Cardiac septum (tissue), 1 donor: ENCODE results near the gene MAML3. TPM values are rescaled to one million over a fixed set of nuclear protein-coding genes. Genes with fewer than 3 reads are reported as not detected.

Experiments
- DNase-seq: peaks from one replicate; pipeline ENCODE4 v3.0.0-alpha.2; 2020; ENCODE audit warnings: low spot score
- intact Hi-C: fragments of 100-400 bp; cut with DNase I; formaldehyde crosslinking; loops from one replicate; pipeline ENCODE4 v1.14.0; 2022
- total RNA-seq: library from RNA; stranded (reverse); fragmentation: NEBNext Ultra II Directional; extraction: Animal tissue kit (Norgen Biotek cat#: 25700); gene quantifications from one replicate; pipeline ENCODE4 v1.2.1, GENCODE V29; 2021
- donor health status: DM: no; HTN: no; CAD: no.

The MAML3 gene
- total RNA-seq, 1 donor from 2014 or later: 4.1 TPM

GRCh38 chr4:139848028-139848427, 306.0 kb downstream of the MAML3 start:
- no peak for DNase-seq
- intact Hi-C loops: no loop called here

- intact Hi-C loops: no loop called here
- DNase-seq: no peak
These were observed 306.4 kb downstream of the MAML3 start for GRCh38 chr4:139847602-139848001.

- no peak for DNase-seq
- intact Hi-C loops: no loop called here
These were observed 307.2 kb downstream of the MAML3 start for GRCh38 chr4:139846766-139847165.

- DNase-seq: no peak
- intact Hi-C loops: no loop called here
These were observed 308.4 kb downstream of the MAML3 start for GRCh38 chr4:139845453-139846093.

GRCh38 chr4:139844459-139845036, 309.4 kb downstream of the MAML3 start:
- DNase-seq: no peak
- intact Hi-C loops: no loop called here

GRCh38 chr4:139844057-139844456, 309.9 kb downstream of the MAML3 start:
- DNase-seq: no peak
- intact Hi-C loops: no loop called here

- intact Hi-C loops: no loop called here
- DNase-seq: no peak
These were observed 310.3 kb downstream of the MAML3 start for GRCh38 chr4:139843641-139844040.

GRCh38 chr4:139841464-139842195, 312.4 kb downstream of the MAML3 start:
- intact Hi-C loops: no loop called here
- DNase-seq: no peak

GRCh38 chr4:139840773-139841172, 313.2 kb downstream of the MAML3 start:
- intact Hi-C loops: no loop called here
- no peak for DNase-seq

GRCh38 chr4:139839403-139840031, 314.5 kb downstream of the MAML3 start:
- intact Hi-C loops: no loop called here
- no peak for DNase-seq

GRCh38 chr4:139838811-139839210, 315.2 kb downstream of the MAML3 start:
- no peak for DNase-seq
- intact Hi-C loops: no loop called here

GRCh38 chr4:139834981-139835391, 319.0 kb downstream of the MAML3 start:
- intact Hi-C loops: no loop called here
- no peak for DNase-seq

GRCh38 chr4:139834226-139834662, 319.7 kb downstream of the MAML3 start:
- DNase-seq: no peak
- intact Hi-C loops: no loop called here

- intact Hi-C loops: no loop called here
- DNase-seq: no peak
These were observed 320.7 kb downstream of the MAML3 start for GRCh38 chr4:139833151-139833910.

GRCh38 chr4:139828966-139829664, 324.9 kb downstream of the MAML3 start:
- intact Hi-C loops: no loop called here
- DNase-seq: no peak

GRCh38 chr4:139826426-139826825, 327.6 kb downstream of the MAML3 start:
- DNase-seq: no peak
- intact Hi-C loops: no loop called here

GRCh38 chr4:139825523-139826014, 328.4 kb downstream of the MAML3 start:
- DNase-seq: no peak
- intact Hi-C loops: no loop called here

GRCh38 chr4:139824882-139825522, 329.0 kb downstream of the MAML3 start:
- intact Hi-C loops: no loop called here
- no peak for DNase-seq

GRCh38 chr4:139823746-139824145, 330.2 kb downstream of the MAML3 start:
- intact Hi-C loops: no loop called here
- no peak for DNase-seq
